Astrocyte (in vitro differentiated cells and primary cell): Measurements from ENCODE around the gene SLC16A3. TPM values are rescaled to one million over a fixed set of nuclear protein-coding genes. Genes with fewer than 3 reads are reported as not detected.

Experiments
- DNase-seq: peaks from one replicate; pipeline ENCODE4 v3.0.0-alpha.2; 2010; ENCODE audit warnings: low read depth
- FAIRE-seq: peaks from 2 replicates; lab custom pipeline; 2011; peaks lifted over from hg19 to GRCh38; lab: Jason Lieb, UNC
- H2AFZ ChIP-seq: 2 replicates; pipeline ENCODE4 v1.6.0; 2012; ENCODE audit warnings: low read depth, low read length, inconsistent platforms
- H3K27ac ChIP-seq: 2 replicates; pipeline ENCODE4 v1.5.1; 2011; ENCODE audit warnings: low read depth, low read length, inconsistent platforms
- H3K27me3 ChIP-seq: 2 replicates; pipeline ENCODE4 v1.6.0; 2011; ENCODE audit warnings: low read length, inconsistent platforms; ENCODE audit not compliant: insufficient read depth
- H3K36me3 ChIP-seq: 2 replicates; pipeline ENCODE4 v1.5.1; 2011; ENCODE audit warnings: low read length, inconsistent platforms; ENCODE audit not compliant: insufficient read depth
- H3K4me1 ChIP-seq: 2 replicates; pipeline ENCODE4 v1.5.1; 2011; ENCODE audit warnings: low read length, inconsistent platforms; ENCODE audit not compliant: insufficient read depth
- H3K4me2 ChIP-seq: 2 replicates; pipeline ENCODE4 v1.6.0; 2012; ENCODE audit warnings: low read length, inconsistent platforms
- H3K4me3 ChIP-seq: 2 replicates; pipeline ENCODE4 v1.5.1; 2011; ENCODE audit warnings: low read depth, mild to moderate bottlenecking, low read length, inconsistent platforms; ENCODE audit not compliant: insufficient read depth
- H3K79me2 ChIP-seq: 2 replicates; pipeline ENCODE4 v1.6.0; 2012; ENCODE audit warnings: mild to moderate bottlenecking, low read length, inconsistent platforms; ENCODE audit not compliant: insufficient read depth
- H3K9ac ChIP-seq: 2 replicates; pipeline ENCODE4 v1.6.0; 2012; ENCODE audit warnings: mild to moderate bottlenecking, low read length, inconsistent platforms
- H3K9me3 ChIP-seq: 2 replicates; pipeline ENCODE4 v1.5.1; 2012; ENCODE audit warnings: low read depth, mild to moderate bottlenecking, low read length, inconsistent platforms; ENCODE audit not compliant: insufficient read depth
- H4K20me1 ChIP-seq: 2 replicates; pipeline ENCODE4 v1.6.0; 2012; ENCODE audit warnings: low read length, inconsistent platforms; ENCODE audit not compliant: insufficient read depth
- H3K27ac Mint-ChIP-seq: one replicate; pipeline ENCODE4 v1.8.0; 2021; ENCODE audit warnings: mild to moderate bottlenecking, mixed read lengths; ENCODE audit not compliant: unreplicated experiment
- H3K27me3 Mint-ChIP-seq: one replicate; pipeline ENCODE4 v1.8.0; 2021; ENCODE audit warnings: low read depth, mixed read lengths; ENCODE audit not compliant: unreplicated experiment
- H3K36me3 Mint-ChIP-seq: one replicate; pipeline ENCODE4 v1.8.0; 2021; ENCODE audit warnings: low read depth, mixed read lengths; ENCODE audit not compliant: unreplicated experiment
- H3K4me1 Mint-ChIP-seq: one replicate; pipeline ENCODE4 v1.8.0; 2021; ENCODE audit warnings: low read depth, mixed read lengths; ENCODE audit not compliant: unreplicated experiment
- H3K4me3 Mint-ChIP-seq: one replicate; pipeline ENCODE4 v1.8.0; 2021; ENCODE audit warnings: mild to moderate bottlenecking, moderate library complexity, mixed read lengths; ENCODE audit not compliant: unreplicated experiment
- H3K9me3 Mint-ChIP-seq: one replicate; pipeline ENCODE4 v1.8.0; 2021; ENCODE audit warnings: mild to moderate bottlenecking, mixed read lengths; ENCODE audit not compliant: unreplicated experiment
- EZH2 ChIP-seq: IDR thresholded peaks from 2 replicates; pipeline ENCODE4 v1.6.1; 2012; ENCODE audit warnings: mild to moderate bottlenecking, low read length, inconsistent platforms; ENCODE audit not compliant: insufficient read depth
- total RNA-seq: library from RNA; stranded (reverse); gene quantifications from 2 replicates; pipeline ENCODE4 v1.2.1, GENCODE V29; 2021
- TF ChIP-seq, protein P1 (sequence below): IDR thresholded peaks from 2 replicates; pipeline ENCODE4 v1.5.1; 2011; ENCODE audit warnings: low read depth, mild to moderate bottlenecking, inconsistent platforms, low read length, moderate library complexity; ENCODE audit not compliant: insufficient read depth

SLC16A3 gene
- total RNA-seq, 1 donor from 2014 or later: 292 TPM

- no peak overlapping the region for H3K4me3 Mint-ChIP-seq
These were observed 26.6 kb downstream of the SLC16A3 start for GRCh38 chr17:82255402-82255972.

DNA sequence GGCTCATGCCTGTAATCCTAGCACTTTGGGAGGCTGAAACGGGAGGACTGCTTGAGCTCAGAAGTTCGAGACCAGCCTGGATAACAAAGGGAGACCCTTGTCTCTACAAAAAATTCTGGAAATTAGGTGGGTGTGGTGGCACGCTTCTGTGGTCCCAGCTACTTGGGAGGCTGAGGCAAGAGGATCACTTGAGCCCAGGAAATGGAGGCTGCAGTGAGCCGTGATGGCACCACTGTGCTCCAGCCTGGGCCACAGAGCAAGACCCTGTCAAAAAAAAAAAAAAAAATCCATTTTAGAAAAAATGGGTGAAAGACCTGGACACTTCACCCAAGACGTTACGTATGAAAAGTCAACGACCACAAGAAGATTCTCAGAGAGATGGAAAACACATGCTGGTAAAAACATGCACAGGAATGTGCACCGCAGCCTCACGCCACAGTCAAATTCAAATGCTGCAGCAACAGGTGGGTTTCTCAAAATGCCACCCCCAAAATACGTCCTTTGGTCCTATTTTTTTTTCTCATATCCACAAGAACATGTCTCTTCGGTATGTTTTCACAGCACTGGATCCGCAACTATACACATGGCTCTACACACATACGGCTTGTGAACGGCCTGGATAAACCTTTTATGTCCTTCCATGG lies 27.5 kb downstream of the SLC16A3 start:
- Histone ChIP-seq H3K9ac (no peak overlapping the region), H3K4me2 (no peak overlapping the region), H3K27me3 (no peaks in the 10 kb centered on the region), H2AFZ (no peak overlapping the region), H3K4me3 (no peak overlapping the region), H3K36me3 (peaks cover 69% of the 10 kb centered on the region), H3K79me2 (peaks cover 85% of the 10 kb centered on the region), H3K27ac (no peak overlapping the region), H4K20me1 (peaks cover 85% of the 10 kb centered on the region), H3K9me3 (no peaks in the 10 kb centered on the region), H3K4me1 (no peaks in the 10 kb centered on the region)
- peaks cover 20% of the 10 kb centered on the region for H3K36me3 Mint-ChIP-seq
- H3K27me3 Mint-ChIP-seq: no peaks in the 10 kb centered on the region
- H3K27ac Mint-ChIP-seq: peak overlapping the region; percentile 60
- H3K4me3 Mint-ChIP-seq: no peak overlapping the region
- H3K4me1 Mint-ChIP-seq: peaks cover 3% of the 10 kb centered on the region
- no peak for TF ChIP-seq EZH2
- TF ChIP-seq, protein P1, sequence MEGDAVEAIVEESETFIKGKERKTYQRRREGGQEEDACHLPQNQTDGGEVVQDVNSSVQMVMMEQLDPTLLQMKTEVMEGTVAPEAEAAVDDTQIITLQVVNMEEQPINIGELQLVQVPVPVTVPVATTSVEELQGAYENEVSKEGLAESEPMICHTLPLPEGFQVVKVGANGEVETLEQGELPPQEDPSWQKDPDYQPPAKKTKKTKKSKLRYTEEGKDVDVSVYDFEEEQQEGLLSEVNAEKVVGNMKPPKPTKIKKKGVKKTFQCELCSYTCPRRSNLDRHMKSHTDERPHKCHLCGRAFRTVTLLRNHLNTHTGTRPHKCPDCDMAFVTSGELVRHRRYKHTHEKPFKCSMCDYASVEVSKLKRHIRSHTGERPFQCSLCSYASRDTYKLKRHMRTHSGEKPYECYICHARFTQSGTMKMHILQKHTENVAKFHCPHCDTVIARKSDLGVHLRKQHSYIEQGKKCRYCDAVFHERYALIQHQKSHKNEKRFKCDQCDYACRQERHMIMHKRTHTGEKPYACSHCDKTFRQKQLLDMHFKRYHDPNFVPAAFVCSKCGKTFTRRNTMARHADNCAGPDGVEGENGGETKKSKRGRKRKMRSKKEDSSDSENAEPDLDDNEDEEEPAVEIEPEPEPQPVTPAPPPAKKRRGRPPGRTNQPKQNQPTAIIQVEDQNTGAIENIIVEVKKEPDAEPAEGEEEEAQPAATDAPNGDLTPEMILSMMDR: no peak
- DNase-seq: no peak
- no peaks in the 10 kb centered on the region for H3K9me3 Mint-ChIP-seq
- FAIRE-seq: no peak

More at GRCh38 chr17:82255402-82255972, 26.6 kb downstream of the SLC16A3 start:
- H3K36me3 Mint-ChIP-seq: peaks cover 23% of the 10 kb centered on the region
- H2AFZ ChIP-seq: no peak overlapping the region
- peaks cover 85% of the 10 kb centered on the region for H3K79me2 ChIP-seq
- H3K36me3 ChIP-seq: peaks cover 69% of the 10 kb centered on the region
- peaks cover 3% of the 10 kb centered on the region for H3K4me1 Mint-ChIP-seq
- DNase-seq: no peak
- TF ChIP-seq, protein P1: no peak
- no peak for TF ChIP-seq EZH2
- peaks cover 85% of the 10 kb centered on the region for H4K20me1 ChIP-seq
- no peak overlapping the region for H3K4me2 ChIP-seq
- no peak overlapping the region for H3K4me3 ChIP-seq
- no peaks in the 10 kb centered on the region for H3K4me1 ChIP-seq
- no peaks in the 10 kb centered on the region for H3K9me3 Mint-ChIP-seq
- no peak overlapping the region for H3K9ac ChIP-seq
- FAIRE-seq: no peak
- H3K27ac Mint-ChIP-seq: peak overlapping the region; percentile 27
- H3K27ac ChIP-seq: no peak overlapping the region
- no peaks in the 10 kb centered on the region for H3K9me3 ChIP-seq
- no peaks in the 10 kb centered on the region for H3K27me3 Mint-ChIP-seq
- no peaks in the 10 kb centered on the region for H3K27me3 ChIP-seq

DNA sequence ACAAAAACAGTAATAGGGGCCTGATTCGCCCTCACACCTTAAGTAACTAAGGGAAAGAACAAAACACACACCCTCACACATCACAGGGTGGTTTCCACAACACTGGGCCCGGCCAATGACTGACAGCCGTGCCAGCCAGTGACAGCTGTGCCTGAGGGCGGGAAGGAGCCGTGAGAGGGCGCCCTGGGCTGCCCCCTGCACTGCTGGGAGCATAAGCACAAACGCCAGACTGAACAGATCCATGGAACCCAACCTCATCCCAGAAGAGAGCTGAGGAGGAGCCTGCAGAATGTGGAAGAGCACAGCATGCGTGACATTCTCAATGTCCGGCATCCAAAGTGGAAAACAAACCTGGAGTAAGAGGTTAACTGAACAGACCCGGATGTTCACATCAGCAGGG lies 28.6 kb downstream of the SLC16A3 start:
- Histone ChIP-seq H3K36me3 (peaks cover 74% of the 10 kb centered on the region), H4K20me1 (peaks cover 85% of the 10 kb centered on the region), H3K27ac (peak overlapping the region; percentile 13), H3K9me3 (no peaks in the 10 kb centered on the region), H3K9ac (no peak overlapping the region), H3K79me2 (peaks cover 86% of the 10 kb centered on the region), H3K27me3 (no peaks in the 10 kb centered on the region), H3K4me3 (no peak overlapping the region), H2AFZ (no peak overlapping the region), H3K4me1 (no peaks in the 10 kb centered on the region), H3K4me2 (no peak overlapping the region)
- H3K27me3 Mint-ChIP-seq: no peaks in the 10 kb centered on the region
- no peak for DNase-seq
- no peak for TF ChIP-seq EZH2
- TF ChIP-seq, protein P1: no peak
- peaks cover 14% of the 10 kb centered on the region for H3K36me3 Mint-ChIP-seq
- no peak for FAIRE-seq
- peak overlapping the region; percentile 48 for H3K27ac Mint-ChIP-seq
- H3K9me3 Mint-ChIP-seq: no peaks in the 10 kb centered on the region
- no peak overlapping the region for H3K4me3 Mint-ChIP-seq
- peaks cover 3% of the 10 kb centered on the region for H3K4me1 Mint-ChIP-seq
